HFFc6 (cell line): ENCODE data around the gene MED20. TPM values are rescaled to one million over a fixed set of nuclear protein-coding genes. Genes with fewer than 3 reads are reported as not detected.

Experiments
- DNase-seq: peaks from one replicate; pipeline ENCODE4 v3.0.0-alpha.2; 2018
- H3K27ac Mint-ChIP-seq: 2 replicates; pipeline ENCODE4 v1.8.0; 2020; ENCODE audit warnings: mild to moderate bottlenecking, mixed read lengths
- H3K27me3 Mint-ChIP-seq: 2 replicates; pipeline ENCODE4 v1.8.0; 2021; ENCODE audit warnings: mild to moderate bottlenecking, moderate library complexity, mixed read lengths; ENCODE audit not compliant: insufficient read depth
- H3K36me3 Mint-ChIP-seq: 2 replicates; pipeline ENCODE4 v1.8.0; 2021; ENCODE audit warnings: low read depth, mixed read lengths
- H3K4me1 Mint-ChIP-seq: 2 replicates; pipeline ENCODE4 v1.8.0; 2020; ENCODE audit warnings: low read depth, mixed read lengths
- H3K4me3 Mint-ChIP-seq: 2 replicates; pipeline ENCODE4 v1.8.0; 2020; ENCODE audit warnings: mild to moderate bottlenecking, moderate library complexity, mixed read lengths
- H3K9me3 Mint-ChIP-seq: 2 replicates; pipeline ENCODE4 v1.8.0; 2020; ENCODE audit warnings: mild to moderate bottlenecking, mixed read lengths
- total RNA-seq, 6 experiments: library from RNA; stranded (reverse); fragmentation: NEBNext Ultra II Directional; extraction: Animal tissue kit (Norgen Biotek cat#: 25700); gene quantifications; 2 replicates in 1 of 6; 3 replicates in 5 of 6; pipeline ENCODE4 v1.2.3, GENCODE V29; 2021
- TF ChIP-seq, protein P1 (sequence below): fragments of 200-600 bp; sonication (generic); IDR thresholded peaks from 2 replicates; pipeline ENCODE4 v1.5.0; 2021; ENCODE audit warnings: antibody characterized with exemption, mild to moderate bottlenecking

The MED20 gene
- total RNA-seq, 6 experiments from 2014 or later = 22.8 to 28.4 (median 26.0) TPM

DNA sequence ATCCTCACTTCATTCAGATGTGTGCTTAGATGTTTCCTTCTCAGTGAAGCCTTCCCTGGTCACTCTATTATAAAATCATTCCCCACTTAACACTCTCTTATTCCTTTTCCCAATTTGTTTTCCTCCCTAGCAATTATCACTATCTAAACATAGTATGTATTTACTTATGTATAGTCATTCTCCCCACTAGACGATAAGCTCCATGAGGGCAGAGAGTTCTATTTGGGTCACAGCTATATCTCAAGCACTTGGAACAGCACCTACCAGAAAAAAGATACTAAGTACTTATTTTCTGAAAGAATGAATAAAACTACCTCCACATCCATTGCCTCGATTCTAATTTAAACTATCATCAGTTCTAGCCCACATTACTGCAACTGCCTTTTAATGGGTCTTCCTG lies 62.2 kb downstream of the MED20 start:
- Mint-ChIP-seq H3K36me3 (no peaks in the 10 kb centered on the region), H3K9me3 (no peaks in the 10 kb centered on the region), H3K4me1 (no peaks in the 10 kb centered on the region), H3K4me3 (no peak overlapping the region), H3K27ac (no peak overlapping the region), H3K27me3 (no peaks in the 10 kb centered on the region; the same call in 1 of the 2 replicates)
- no peak for DNase-seq
- TF ChIP-seq, protein P1, sequence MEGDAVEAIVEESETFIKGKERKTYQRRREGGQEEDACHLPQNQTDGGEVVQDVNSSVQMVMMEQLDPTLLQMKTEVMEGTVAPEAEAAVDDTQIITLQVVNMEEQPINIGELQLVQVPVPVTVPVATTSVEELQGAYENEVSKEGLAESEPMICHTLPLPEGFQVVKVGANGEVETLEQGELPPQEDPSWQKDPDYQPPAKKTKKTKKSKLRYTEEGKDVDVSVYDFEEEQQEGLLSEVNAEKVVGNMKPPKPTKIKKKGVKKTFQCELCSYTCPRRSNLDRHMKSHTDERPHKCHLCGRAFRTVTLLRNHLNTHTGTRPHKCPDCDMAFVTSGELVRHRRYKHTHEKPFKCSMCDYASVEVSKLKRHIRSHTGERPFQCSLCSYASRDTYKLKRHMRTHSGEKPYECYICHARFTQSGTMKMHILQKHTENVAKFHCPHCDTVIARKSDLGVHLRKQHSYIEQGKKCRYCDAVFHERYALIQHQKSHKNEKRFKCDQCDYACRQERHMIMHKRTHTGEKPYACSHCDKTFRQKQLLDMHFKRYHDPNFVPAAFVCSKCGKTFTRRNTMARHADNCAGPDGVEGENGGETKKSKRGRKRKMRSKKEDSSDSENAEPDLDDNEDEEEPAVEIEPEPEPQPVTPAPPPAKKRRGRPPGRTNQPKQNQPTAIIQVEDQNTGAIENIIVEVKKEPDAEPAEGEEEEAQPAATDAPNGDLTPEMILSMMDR = no peak

Other genes starting within 250 kb of the MED20 start
- 10 to 100 TPM in 4 of 6 experiments, 1 to 10 TPM in 2; 8.7 to 14.2 (median 11.0) TPM for gene TFEB, start 185.5 kb downstream of the MED20 start, total RNA-seq
- gene PGC, start 173.7 kb downstream of the MED20 start, total RNA-seq = not detected
- 1 to 10 TPM; 2.5 to 3.4 (median 2.9) TPM for gene FRS3, start 141.2 kb downstream of the MED20 start, total RNA-seq
- gene PRICKLE4, start 140.4 kb downstream of the MED20 start, total RNA-seq = under 1 TPM in 3 of 6 experiments, not detected in 3; 0.30 to 0.68 (median 0.31) TPM
- gene TOMM6, start 133.4 kb downstream of the MED20 start, total RNA-seq = 100 to 1,000 TPM; 216 to 234 (median 228) TPM
- gene USP49, start 25.8 kb downstream of the MED20 start, total RNA-seq = 1 to 10 TPM; 1.7 to 2.3 (median 2.0) TPM
- gene BYSL, start 360 bp upstream of the MED20 start, total RNA-seq = 10 to 100 TPM; 32.3 to 44.3 (median 33.5) TPM
- gene CCND3, start 20.7 kb upstream of the MED20 start, total RNA-seq = 10 to 100 TPM; 72.4 to 92.5 (median 82.7) TPM
- 10 to 100 TPM; 14.9 to 19.0 (median 16.0) TPM for gene TAF8, start 129.4 kb upstream of the MED20 start, total RNA-seq
- gene C6orf132, start 221.5 kb upstream of the MED20 start, total RNA-seq = 1 to 10 TPM; 4.7 to 6.6 (median 5.1) TPM